ENCODE measurements around the gene TRMT112.

DNA sequence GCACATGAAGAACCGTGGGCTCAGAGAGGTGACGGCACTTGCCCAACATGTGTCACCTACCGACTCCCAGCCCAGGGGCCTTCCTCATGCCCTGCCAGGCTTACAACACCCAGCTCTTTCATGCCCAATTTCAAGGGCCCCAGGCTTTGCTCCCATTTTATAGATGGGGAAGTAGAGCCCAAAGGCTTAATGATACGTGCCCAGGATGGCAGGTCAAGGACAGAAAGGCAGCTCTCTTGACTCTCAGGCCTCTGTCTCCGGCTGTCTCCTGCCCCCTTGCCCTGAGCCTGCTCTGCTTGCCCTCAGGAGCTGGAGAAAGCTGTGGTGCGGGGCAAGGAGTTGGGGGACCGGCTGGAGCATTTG is 31.6 kb upstream of the TRMT112 start:
- TF ChIP-seq GATA3 (IDR thresholded peaks at IDR 0.05; ENCODE audit: low read depth, low read length) (no peak), GATA2 (IDR thresholded peaks at IDR 0.05; ENCODE audit: low read depth, low read length) (no peak)
